ENCODE measurements around the gene SLC6A9.

SLC6A9 gene

DNA sequence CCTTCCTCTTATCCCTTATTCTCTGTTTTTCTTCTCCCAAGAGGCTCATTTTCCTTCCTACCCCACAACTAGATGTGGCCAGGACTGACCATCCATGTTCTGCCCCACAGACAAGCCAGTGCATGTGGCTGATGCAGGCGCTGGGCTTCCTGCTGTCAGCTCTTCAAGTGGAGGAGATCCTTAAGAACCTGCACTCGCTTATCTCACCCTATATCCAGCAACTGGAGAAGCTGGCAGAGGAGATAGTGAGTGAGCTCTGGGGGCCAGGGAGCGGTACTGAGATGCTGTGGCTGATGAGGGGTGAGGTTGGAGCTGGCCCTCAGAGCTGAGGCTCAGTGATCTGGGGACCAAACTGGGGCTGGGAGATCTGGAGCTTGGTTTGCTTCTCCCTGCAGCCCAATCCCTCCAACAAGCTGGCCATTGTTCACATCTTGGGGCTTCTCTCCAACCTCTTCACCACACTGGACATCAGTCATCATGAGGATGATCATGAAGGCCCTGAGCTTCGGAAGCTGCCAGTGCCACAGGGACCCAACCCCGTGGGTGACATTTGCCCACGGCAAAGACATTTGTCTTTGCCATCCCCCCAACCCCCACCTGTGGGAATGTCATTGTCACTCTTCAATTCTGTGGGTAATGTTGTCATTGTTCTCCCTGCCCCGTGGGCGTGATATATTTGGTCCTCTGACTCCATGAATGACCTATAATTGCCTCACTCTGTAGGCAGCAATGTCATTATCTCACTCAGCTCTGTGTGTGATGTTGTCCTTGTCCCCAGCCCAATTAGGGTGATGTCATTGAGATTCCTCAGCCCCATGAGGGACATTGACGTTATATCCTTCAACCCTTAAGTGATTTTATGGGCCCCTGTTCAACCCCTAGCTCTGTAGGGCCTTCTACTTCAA lies 72.7 kb downstream of the SLC6A9 start:
- H3K4me1 Mint-ChIP-seq = peaks cover 16% of the 10 kb centered on the region
- H3K27me3 Mint-ChIP-seq (ENCODE audit: low read depth, poor library complexity) = no peaks in the 10 kb centered on the region
- H3K36me3 Mint-ChIP-seq (ENCODE audit: low read depth) = peaks cover 16% of the 10 kb centered on the region
- H3K27ac Mint-ChIP-seq = peak overlapping the region; percentile 70
- H3K9me3 Mint-ChIP-seq = no peaks in the 10 kb centered on the region
- TF ChIP-seq, protein P1, sequence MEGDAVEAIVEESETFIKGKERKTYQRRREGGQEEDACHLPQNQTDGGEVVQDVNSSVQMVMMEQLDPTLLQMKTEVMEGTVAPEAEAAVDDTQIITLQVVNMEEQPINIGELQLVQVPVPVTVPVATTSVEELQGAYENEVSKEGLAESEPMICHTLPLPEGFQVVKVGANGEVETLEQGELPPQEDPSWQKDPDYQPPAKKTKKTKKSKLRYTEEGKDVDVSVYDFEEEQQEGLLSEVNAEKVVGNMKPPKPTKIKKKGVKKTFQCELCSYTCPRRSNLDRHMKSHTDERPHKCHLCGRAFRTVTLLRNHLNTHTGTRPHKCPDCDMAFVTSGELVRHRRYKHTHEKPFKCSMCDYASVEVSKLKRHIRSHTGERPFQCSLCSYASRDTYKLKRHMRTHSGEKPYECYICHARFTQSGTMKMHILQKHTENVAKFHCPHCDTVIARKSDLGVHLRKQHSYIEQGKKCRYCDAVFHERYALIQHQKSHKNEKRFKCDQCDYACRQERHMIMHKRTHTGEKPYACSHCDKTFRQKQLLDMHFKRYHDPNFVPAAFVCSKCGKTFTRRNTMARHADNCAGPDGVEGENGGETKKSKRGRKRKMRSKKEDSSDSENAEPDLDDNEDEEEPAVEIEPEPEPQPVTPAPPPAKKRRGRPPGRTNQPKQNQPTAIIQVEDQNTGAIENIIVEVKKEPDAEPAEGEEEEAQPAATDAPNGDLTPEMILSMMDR (IDR thresholded peaks at IDR 0.05) = no peak
- DNase-seq = no peak
- H3K4me3 Mint-ChIP-seq = no peak overlapping the region

DNA sequence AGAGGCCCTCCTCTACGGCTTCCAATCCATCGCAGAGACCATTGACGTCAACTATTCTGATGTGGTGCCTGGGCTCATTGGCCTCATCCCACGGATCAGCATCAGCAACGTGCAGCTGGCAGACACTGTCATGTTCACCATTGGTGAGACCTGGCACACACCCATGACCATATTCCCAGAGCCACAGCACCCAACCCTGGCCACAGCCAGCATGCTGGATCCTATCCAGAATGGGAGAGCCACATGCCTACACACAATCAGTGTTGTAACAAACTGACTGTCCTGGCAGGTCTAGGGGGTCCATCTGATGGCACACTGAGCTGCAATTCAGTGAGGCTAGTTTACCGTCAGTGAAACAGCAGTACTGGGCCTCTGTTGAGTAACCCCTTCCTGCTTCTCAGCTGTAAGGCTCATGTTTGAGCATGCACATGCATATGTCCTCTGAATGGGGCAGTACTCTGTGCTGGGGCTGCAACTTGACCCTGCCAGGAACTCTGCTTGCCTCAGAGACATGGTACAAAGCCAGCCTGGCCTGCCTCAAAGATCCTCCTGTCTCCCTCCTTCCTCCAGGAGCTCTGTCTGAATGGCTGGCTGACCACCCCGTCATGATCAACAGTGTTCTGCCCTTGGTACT lies 73.7 kb downstream of the SLC6A9 start:
- Mint-ChIP-seq H3K4me3 (no peak overlapping the region), H3K9me3 (no peaks in the 10 kb centered on the region), H3K4me1 (peaks cover 27% of the 10 kb centered on the region), H3K36me3 (ENCODE audit: low read depth) (peaks cover 16% of the 10 kb centered on the region), H3K27me3 (ENCODE audit: low read depth, poor library complexity) (no peaks in the 10 kb centered on the region), H3K27ac (peak overlapping the region; percentile 77)
- DNase-seq = no peak
- TF ChIP-seq, protein P1 (IDR thresholded peaks at IDR 0.05) = no peak

DNA sequence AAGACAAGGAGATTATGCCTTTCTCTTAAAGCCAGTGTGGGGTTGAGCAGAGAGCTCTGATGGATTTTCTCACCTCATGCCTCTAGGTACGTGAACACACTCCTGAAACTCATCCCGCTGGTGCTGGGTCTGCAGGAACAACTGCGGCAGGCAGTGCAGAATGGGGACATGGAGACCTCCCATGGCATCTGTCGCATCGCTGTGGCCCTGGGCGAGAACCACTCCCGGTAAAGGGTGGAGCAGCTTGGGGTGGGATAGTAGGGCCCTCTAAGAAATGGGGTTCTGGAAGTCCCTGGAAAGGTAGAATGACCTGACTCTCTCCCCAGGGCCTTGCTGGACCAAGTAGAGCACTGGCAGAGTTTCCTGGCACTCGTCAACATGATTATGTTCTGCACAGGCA lies 75.0 kb downstream of the SLC6A9 start:
- H3K4me3 Mint-ChIP-seq = no peak overlapping the region
- H3K36me3 Mint-ChIP-seq (ENCODE audit: low read depth) = peaks cover 15% of the 10 kb centered on the region
- H3K27ac Mint-ChIP-seq = no peak overlapping the region
- H3K27me3 Mint-ChIP-seq (ENCODE audit: low read depth, poor library complexity) = no peaks in the 10 kb centered on the region
- peaks cover 32% of the 10 kb centered on the region for H3K4me1 Mint-ChIP-seq
- no peaks in the 10 kb centered on the region for H3K9me3 Mint-ChIP-seq
- TF ChIP-seq, protein P1 (IDR thresholded peaks at IDR 0.05) = no peak
- DNase-seq = no peak

DNA sequence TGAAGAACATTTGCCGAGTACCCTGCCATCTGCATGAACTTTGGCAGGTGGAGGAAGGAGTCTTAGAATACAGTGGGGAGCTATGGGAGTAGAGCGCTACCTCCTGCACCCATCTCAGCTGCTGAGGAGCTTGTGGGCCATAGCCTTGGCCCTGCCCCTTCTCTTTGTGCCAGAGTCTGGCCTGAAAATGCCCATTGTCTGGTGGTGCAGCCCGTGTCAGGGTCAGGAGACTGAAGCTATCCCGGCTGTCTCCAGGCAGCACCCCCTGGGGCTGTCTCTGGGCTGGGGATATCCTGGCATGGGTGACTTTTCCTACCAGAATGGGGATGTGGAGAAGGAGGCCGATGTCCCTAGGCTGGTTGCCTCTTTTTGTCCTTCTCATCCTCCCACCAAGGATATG lies 77.2 kb downstream of the SLC6A9 start:
- H3K4me3 Mint-ChIP-seq = no peak overlapping the region
- H3K4me1 Mint-ChIP-seq = peaks cover 43% of the 10 kb centered on the region
- peaks cover 20% of the 10 kb centered on the region for H3K36me3 Mint-ChIP-seq (ENCODE audit: low read depth)
- no peaks in the 10 kb centered on the region for H3K27me3 Mint-ChIP-seq (ENCODE audit: low read depth, poor library complexity)
- H3K9me3 Mint-ChIP-seq = no peaks in the 10 kb centered on the region
- no peak overlapping the region for H3K27ac Mint-ChIP-seq
- TF ChIP-seq, protein P1 (IDR thresholded peaks at IDR 0.05) = no peak
- DNase-seq = no peak

DNA sequence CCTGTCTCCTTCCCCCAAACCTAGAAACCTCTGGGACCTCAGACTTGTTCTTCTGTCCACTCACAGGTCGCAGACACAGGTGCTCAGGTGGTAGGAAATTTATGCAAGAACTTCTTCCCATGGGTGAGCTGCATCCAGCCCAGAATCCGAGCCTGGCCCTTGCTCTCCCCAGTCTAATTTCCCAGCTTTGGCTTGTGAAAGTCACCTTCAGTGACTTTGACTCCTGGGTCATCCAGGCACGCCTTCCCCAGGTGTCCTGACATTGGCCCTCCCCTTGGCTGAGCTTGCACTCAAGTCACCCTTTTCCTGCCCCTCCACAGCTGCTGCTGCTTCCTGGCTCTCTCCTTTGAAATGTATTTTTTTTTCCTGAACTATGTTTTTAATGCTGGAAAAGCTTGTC lies 77.9 kb downstream of the SLC6A9 start:
- TF ChIP-seq, protein P1 (IDR thresholded peaks at IDR 0.05) = no peak
- Mint-ChIP-seq H3K9me3 (no peaks in the 10 kb centered on the region), H3K4me3 (peak overlapping the region; percentile 24), H3K4me1 (peaks cover 49% of the 10 kb centered on the region), H3K36me3 (ENCODE audit: low read depth) (peaks cover 19% of the 10 kb centered on the region), H3K27ac (peak overlapping the region; percentile 70), H3K27me3 (ENCODE audit: low read depth, poor library complexity) (no peaks in the 10 kb centered on the region)
- no peak for DNase-seq
